ENCODE data around the gene KRT81. TPM values are rescaled to one million over a fixed set of nuclear protein-coding genes. Genes with fewer than 3 reads are reported as not detected.

KRT81 gene
- total RNA-seq, 1 donor from 2014 or later = not detected

DNA sequence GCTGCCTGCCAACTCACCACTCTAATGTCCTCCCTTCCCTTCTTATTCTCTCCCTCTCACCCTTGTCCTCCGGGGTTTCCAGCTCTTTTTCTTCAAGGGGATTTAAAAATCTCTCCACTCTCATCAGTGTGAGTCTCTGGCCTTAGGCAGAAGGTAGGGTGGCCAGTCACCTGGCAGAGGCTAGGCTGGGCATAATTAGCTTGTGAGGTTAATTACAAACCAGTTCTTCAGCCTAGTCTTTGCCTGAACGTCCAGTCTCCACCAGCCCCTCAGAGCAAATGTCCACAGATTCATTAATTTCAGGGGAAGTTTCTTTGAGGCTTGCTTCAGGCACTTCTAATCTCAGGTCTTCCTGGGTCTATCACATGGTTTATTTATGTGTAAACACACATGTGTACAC, 51.6 kb downstream of the KRT81 start:
- no peaks in the 10 kb centered on the region for H3K9me3 Mint-ChIP-seq
- peaks cover 5% of the 10 kb centered on the region for H3K27me3 Mint-ChIP-seq (ENCODE audit: low read depth)
- no peak for DNase-seq (ENCODE audit: low spot score)
- no peaks in the 10 kb centered on the region for H3K36me3 Mint-ChIP-seq (ENCODE audit: low read depth)
- peaks cover 18% of the 10 kb centered on the region for H3K4me1 Mint-ChIP-seq (ENCODE audit: low read depth)
- intact Hi-C loops (cut with micrococcal nuclease) = no loop called here
- H3K4me3 Mint-ChIP-seq (ENCODE audit: low read depth) = no peak overlapping the region
- no peak overlapping the region for H3K27ac Mint-ChIP-seq

DNA sequence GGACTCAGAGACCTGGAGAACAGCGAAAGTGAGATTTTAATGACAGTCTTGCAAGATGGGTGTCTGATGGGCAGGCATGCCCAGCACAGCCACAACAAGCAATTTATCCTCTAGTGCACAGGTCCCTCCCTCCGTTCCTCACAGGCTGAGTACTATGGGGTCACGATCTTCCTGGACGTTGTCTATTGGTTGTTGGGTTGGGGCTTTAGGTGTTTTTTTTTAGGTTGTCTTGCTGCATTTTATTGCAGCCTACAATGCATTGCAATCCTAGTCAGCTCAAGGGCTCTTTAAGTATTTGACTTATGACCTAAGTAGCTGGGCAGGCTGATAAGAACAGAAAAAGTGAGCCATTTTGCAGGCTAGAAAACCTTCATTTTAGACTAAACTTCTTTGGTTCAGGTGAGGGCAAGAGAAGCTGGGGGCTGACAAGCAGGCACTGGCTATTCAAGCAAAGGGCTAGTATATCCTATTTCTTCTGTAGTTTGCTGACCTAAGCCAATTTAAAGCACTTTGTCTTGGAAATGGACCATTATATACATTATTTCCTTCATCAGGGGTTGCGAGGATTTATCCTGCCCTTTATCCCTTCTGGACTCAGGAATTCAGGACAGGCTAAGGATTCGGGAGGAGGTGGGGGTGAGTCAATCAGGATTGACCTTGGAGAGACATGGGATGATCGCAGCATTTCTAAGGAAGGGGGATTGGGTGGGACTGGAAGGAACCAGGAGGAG, 52.3 kb downstream of the KRT81 start:
- H3K4me1 Mint-ChIP-seq (ENCODE audit: low read depth) = peaks cover 13% of the 10 kb centered on the region

GRCh38 chr12:52238207-52238840, 53.0 kb downstream of the KRT81 start:
- Mint-ChIP-seq H3K4me1 (ENCODE audit: low read depth) (peaks cover 6% of the 10 kb centered on the region), H3K27ac (no peak overlapping the region), H3K36me3 (ENCODE audit: low read depth) (no peaks in the 10 kb centered on the region), H3K9me3 (no peaks in the 10 kb centered on the region), H3K27me3 (ENCODE audit: low read depth) (peaks cover 16% of the 10 kb centered on the region), H3K4me3 (ENCODE audit: low read depth) (no peak overlapping the region)
- intact Hi-C loops (cut with micrococcal nuclease) = no loop called here
- DNase-seq (ENCODE audit: low spot score) = no peak

More for the DNA sequence above, 52.3 kb downstream of the KRT81 start:
- Mint-ChIP-seq H3K27me3 (ENCODE audit: low read depth) (peaks cover 11% of the 10 kb centered on the region), H3K9me3 (no peaks in the 10 kb centered on the region), H3K4me3 (ENCODE audit: low read depth) (no peak overlapping the region), H3K27ac (no peak overlapping the region), H3K36me3 (ENCODE audit: low read depth) (no peaks in the 10 kb centered on the region)
- intact Hi-C loops (cut with micrococcal nuclease) = no loop called here
- no peak for DNase-seq (ENCODE audit: low spot score)

GRCh38 chr12:52236386-52237050, 54.8 kb downstream of the KRT81 start:
- Mint-ChIP-seq H3K36me3 (ENCODE audit: low read depth) (no peaks in the 10 kb centered on the region), H3K4me3 (ENCODE audit: low read depth) (no peak overlapping the region), H3K27me3 (ENCODE audit: low read depth) (peaks cover 29% of the 10 kb centered on the region), H3K9me3 (no peaks in the 10 kb centered on the region), H3K27ac (no peak overlapping the region), H3K4me1 (ENCODE audit: low read depth) (no peaks in the 10 kb centered on the region)
- DNase-seq (ENCODE audit: low spot score) = no peak
- intact Hi-C loops (cut with micrococcal nuclease) = no loop called here

Other genes starting within 250 kb of the KRT81 start
- 134 and 139 TPM in 2 replicates for gene NR4A1, start 240.1 kb downstream of the KRT81 start, total RNA-seq
- 44.6 and 45.9 TPM in 2 replicates for gene ATG101, start 221.6 kb downstream of the KRT81 start, total RNA-seq
- gene SMIM41, start 211.8 kb downstream of the KRT81 start, total RNA-seq = 0.14 and 0.16 TPM in 2 replicates
- not detected in 2 replicates for gene KRT80, start 99.5 kb downstream of the KRT81 start, total RNA-seq
- 4.2 and 4.7 TPM in 2 replicates for gene KRT7, start 58.3 kb downstream of the KRT81 start, total RNA-seq
- 0.28 and 0.34 TPM in 2 replicates for gene KRT86, start 16.9 kb downstream of the KRT81 start, total RNA-seq
- not detected in 2 replicates for gene KRT83, start 29.9 kb upstream of the KRT81 start, total RNA-seq
- not detected in 2 replicates for gene KRT85, start 75.9 kb upstream of the KRT81 start, total RNA-seq
- not detected in 2 replicates for gene KRT84, start 94.1 kb upstream of the KRT81 start, total RNA-seq
- not detected in 2 replicates for gene KRT82, start 114.8 kb upstream of the KRT81 start, total RNA-seq
- gene KRT75, start 142.8 kb upstream of the KRT81 start, total RNA-seq = not detected in 2 replicates
- gene KRT6B, start 160.6 kb upstream of the KRT81 start, total RNA-seq = not detected in 2 replicates
- gene KRT6C, start 182.3 kb upstream of the KRT81 start, total RNA-seq = not detected in 2 replicates
- gene KRT6A, start 201.7 kb upstream of the KRT81 start, total RNA-seq = not detected in 2 replicates
- gene KRT5, start 228.9 kb upstream of the KRT81 start, total RNA-seq = not detected in 2 replicates